SK-N-MC (cell line): Measurements from ENCODE around the gene PRIMPOL.
"Not testable (repeated sequence)": the region's sequence is repeated elsewhere in the genome, so short reads cannot be mapped to it uniquely, and the experiment has no call there.

Experiments used
- DNase-seq: peaks from one replicate; pipeline ENCODE4 v3.0.0-alpha.2; 2011; ENCODE audit warnings: low read depth, low spot score
- H3K27ac ChIP-seq: fragments of 200-600 bp; sonication (generic); 2 replicates; pipeline ENCODE4 v1.5.1; 2016; ENCODE audit warnings: mixed run types
- H3K36me3 ChIP-seq: fragments of 200-600 bp; sonication (generic); 2 replicates; pipeline ENCODE4 v1.6.1; 2017; ENCODE audit warnings: antibody characterized with exemption, low read length, mixed read lengths; ENCODE audit not compliant: insufficient read depth
- H3K4me3 ChIP-seq: fragments of 200-600 bp; sonication (generic); 2 replicates; pipeline ENCODE4 v1.5.1; 2016
- H3K9ac ChIP-seq: fragments of 200-600 bp; sonication (generic); 2 replicates; pipeline ENCODE4 v1.8.0; 2017; ENCODE audit warnings: mixed run types, mixed read lengths; ENCODE audit not compliant: insufficient read length
- H3K9me3 ChIP-seq: fragments of 200-600 bp; sonication (generic); 2 replicates; pipeline ENCODE4 v1.6.1; 2017; ENCODE audit warnings: low read depth, mild to moderate bottlenecking, antibody characterized with exemption, low read length, moderate library complexity, mixed read lengths
- EZH2 ChIP-seq: fragments of 200-600 bp; sonication (generic); IDR thresholded peaks from one replicate; pipeline ENCODE4 v1.6.1; 2017; ENCODE audit warnings: antibody characterized with exemption
- FOXP2 ChIP-seq: optimal IDR thresholded peaks from 2 replicates; pipeline ENCODE3; 2011; ENCODE audit warnings: mild to moderate bottlenecking, moderate library complexity; ENCODE audit not compliant: insufficient read depth; ENCODE audit errors: extremely low read length, control extremely low read depth
- POLR2AphosphoS5 ChIP-seq: IDR thresholded peaks from 2 replicates; pipeline ENCODE4 v1.6.1; 2012; ENCODE audit warnings: mild to moderate bottlenecking, low read depth, low read length, borderline replicate concordance

The PRIMPOL gene

DNA sequence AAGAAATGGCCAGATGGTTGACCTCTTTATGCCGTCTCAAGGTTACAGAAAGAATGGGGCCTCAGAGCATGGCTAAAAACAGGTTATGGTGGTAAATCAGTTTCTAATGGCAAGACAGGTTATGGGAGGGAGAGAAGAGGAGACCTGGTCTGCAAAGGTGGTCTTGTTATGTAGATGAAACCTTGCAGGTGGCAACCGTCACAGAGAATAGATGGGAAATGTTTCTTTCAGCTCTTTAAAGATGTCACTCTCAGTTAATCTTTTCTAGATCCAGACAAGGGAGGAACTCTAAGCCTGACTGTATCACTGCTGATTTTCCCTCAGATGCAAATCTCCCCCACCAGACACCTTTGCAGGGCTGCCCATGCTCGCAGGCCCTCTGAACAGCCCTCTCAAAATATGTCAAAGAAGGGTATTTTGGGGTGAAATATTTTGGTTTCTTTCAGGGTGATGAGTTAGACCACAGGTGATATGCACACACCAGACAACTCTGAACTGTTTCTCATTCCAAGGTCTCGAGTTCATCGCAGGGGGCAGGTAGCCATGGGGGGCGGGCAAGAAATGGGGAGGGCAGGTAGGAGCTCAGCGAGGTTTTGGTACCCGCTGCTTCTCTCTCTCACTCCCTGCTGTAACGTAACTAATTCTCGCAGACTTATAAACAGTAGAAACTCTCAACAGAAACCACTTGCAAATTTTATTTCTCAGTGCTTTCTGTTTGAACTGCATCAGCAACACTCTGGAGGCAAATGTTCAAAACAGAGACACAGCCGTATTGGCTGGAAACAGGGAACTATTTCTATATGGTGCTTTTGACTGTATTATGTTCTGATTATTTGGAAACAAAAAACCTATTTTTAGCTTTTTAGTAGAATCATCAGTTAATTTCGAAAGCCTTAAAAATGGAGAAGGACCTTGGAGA lies 32.6 kb upstream of the PRIMPOL start:
- Histone ChIP-seq H3K9ac (no peak overlapping the region), H3K36me3 (no peaks in the 10 kb centered on the region), H3K9me3 (no peaks in the 10 kb centered on the region), H3K4me3 (no peak overlapping the region), H3K27ac (no peak overlapping the region)
- DNase-seq = no peak
- TF ChIP-seq FOXP2 = no peak
- no peak for TF ChIP-seq EZH2
- TF ChIP-seq POLR2AphosphoS5 = no peak

- peak; percentile 5 for DNase-seq
Measured at GRCh38 chr4:184617600-184618196, 31.8 kb upstream of the PRIMPOL start.

GRCh38 chr4:184620212-184620867 lies 29.2 kb upstream of the PRIMPOL start:
- Histone ChIP-seq H3K9me3 (no peaks in the 10 kb centered on the region), H3K36me3 (no peaks in the 10 kb centered on the region), H3K27ac (no peak overlapping the region), H3K9ac (no peak overlapping the region), H3K4me3 (no peak overlapping the region)
- no peak for TF ChIP-seq EZH2
- TF ChIP-seq POLR2AphosphoS5 = no peak
- TF ChIP-seq FOXP2 = no peak
- no peak for DNase-seq

More at GRCh38 chr4:184617600-184618196, 31.8 kb upstream of the PRIMPOL start:
- Histone ChIP-seq H3K27ac (no peak overlapping the region), H3K9me3 (no peaks in the 10 kb centered on the region), H3K4me3 (no peak overlapping the region), H3K36me3 (no peaks in the 10 kb centered on the region), H3K9ac (no peak overlapping the region)
- TF ChIP-seq FOXP2 (no peak), EZH2 (no peak), POLR2AphosphoS5 (no peak)

DNA sequence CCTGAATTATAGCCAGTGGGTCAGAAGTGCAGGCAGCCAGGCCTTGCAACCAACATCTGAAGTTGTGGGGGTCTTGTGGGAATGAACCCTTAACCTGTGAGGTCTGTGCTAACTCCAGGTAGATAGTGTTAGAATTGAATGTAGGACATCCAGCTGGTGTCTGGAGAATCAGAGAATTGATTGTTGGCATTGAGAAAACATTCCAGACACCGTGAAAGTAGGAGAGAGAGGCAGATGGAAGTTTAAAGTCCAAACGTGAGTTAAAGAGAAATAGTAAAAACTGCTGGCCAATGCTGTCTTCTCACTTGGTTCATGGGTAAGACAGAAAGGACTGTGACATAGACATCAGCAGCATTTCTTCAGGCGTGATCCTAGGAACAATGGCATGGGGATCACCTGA lies 28.0 kb upstream of the PRIMPOL start:
- H3K36me3 ChIP-seq = peaks cover 4% of the 10 kb centered on the region; the same call in 1 of the 2 replicates
- H3K9me3 ChIP-seq = no peaks in the 10 kb centered on the region
- H3K4me3 ChIP-seq = no peak overlapping the region
- no peak for DNase-seq
- no peak overlapping the region for H3K9ac ChIP-seq
- H3K27ac ChIP-seq = no peak overlapping the region
- TF ChIP-seq POLR2AphosphoS5 = no peak
- no peak for TF ChIP-seq FOXP2
- TF ChIP-seq EZH2 = no peak

- not testable (repeated sequence) for H3K9ac ChIP-seq, H3K9me3 ChIP-seq
- H3K36me3 ChIP-seq = peaks cover 20% of the 10 kb centered on the region
Measured at GRCh38 chr4:184624504-184624903, 25.0 kb upstream of the PRIMPOL start.

GRCh38 chr4:184624972-184625554 lies 24.5 kb upstream of the PRIMPOL start:
- DNase-seq = no peak
- Histone ChIP-seq H3K27ac (no peak overlapping the region), H3K9me3 (no peaks in the 10 kb centered on the region), H3K4me3 (no peak overlapping the region), H3K36me3 (peaks cover 25% of the 10 kb centered on the region), H3K9ac (no peak overlapping the region)
- TF ChIP-seq EZH2 (no peak), POLR2AphosphoS5 (no peak), FOXP2 (no peak)

More at GRCh38 chr4:184624504-184624903, 25.0 kb upstream of the PRIMPOL start:
- DNase-seq, H3K27ac ChIP-seq, H3K4me3 ChIP-seq: not testable (repeated sequence)

- not testable (repeated sequence) for H3K9ac ChIP-seq, DNase-seq, H3K9me3 ChIP-seq, H3K4me3 ChIP-seq, H3K27ac ChIP-seq
- peaks cover 33% of the 10 kb centered on the region for H3K36me3 ChIP-seq
Measured at GRCh38 chr4:184625783-184626596, 23.5 kb upstream of the PRIMPOL start.

- no peak for TF ChIP-seq FOXP2
- no peak for TF ChIP-seq POLR2AphosphoS5
- no peak for TF ChIP-seq EZH2
- Histone ChIP-seq H3K9ac (no peak overlapping the region), H3K9me3 (no peaks in the 10 kb centered on the region), H3K4me3 (no peak overlapping the region), H3K27ac (no peak overlapping the region), H3K36me3 (peaks cover 43% of the 10 kb centered on the region)
- DNase-seq = no peak
Measured at GRCh38 chr4:184628103-184628502, 21.4 kb upstream of the PRIMPOL start.
